NCI-H1048 (cell line): Measurements from ENCODE around the gene ZNF841.
"Not testable (repeated sequence)": the region's sequence is repeated elsewhere in the genome, so short reads cannot be mapped to it uniquely, and the experiment has no call there.

ENCODE experiments used
- DNase-seq: peaks from one replicate; lab custom pipeline; 2025; lab: John Stamatoyannopoulos, UW

ZNF841 gene

GRCh38 chr19:52066258-52066863 lies 29.2 kb downstream of the ZNF841 start:
- no peak for DNase-seq

DNA sequence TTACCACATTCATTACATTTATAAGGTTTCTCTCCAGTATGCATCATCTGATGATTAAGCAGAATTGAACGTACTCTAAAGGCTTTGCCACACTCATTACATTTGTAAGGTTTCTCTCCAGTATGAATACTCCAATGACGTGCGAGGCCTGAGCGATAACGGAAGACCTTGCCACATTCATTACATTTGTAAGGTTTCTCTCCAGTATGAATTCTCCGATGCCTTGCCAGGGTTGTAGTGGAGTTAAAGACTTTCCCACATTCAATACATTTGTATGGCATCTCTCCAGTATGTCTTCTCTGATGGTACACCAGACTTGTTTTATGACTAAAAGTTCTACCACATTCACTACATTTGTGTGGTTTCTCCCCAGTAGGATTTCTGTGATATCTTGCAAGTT lies 30.2 kb downstream of the ZNF841 start:
- DNase-seq: no peak

GRCh38 chr19:52056480-52056879 lies 39.1 kb downstream of the ZNF841 start:
- not testable (repeated sequence) for DNase-seq

- DNase-seq: not testable (repeated sequence)
Observed at GRCh38 chr19:52051736-52052135, 43.8 kb downstream of the ZNF841 start.

- no peak for DNase-seq
Observed at GRCh38 chr19:52048555-52049501, 46.7 kb downstream of the ZNF841 start, which contains the start of gene ZNF432. Gene ZNF432 (minus strand): TSS chr19:52048838. CDS start chr19:52046868, 1,970 bp downstream.

DNA sequence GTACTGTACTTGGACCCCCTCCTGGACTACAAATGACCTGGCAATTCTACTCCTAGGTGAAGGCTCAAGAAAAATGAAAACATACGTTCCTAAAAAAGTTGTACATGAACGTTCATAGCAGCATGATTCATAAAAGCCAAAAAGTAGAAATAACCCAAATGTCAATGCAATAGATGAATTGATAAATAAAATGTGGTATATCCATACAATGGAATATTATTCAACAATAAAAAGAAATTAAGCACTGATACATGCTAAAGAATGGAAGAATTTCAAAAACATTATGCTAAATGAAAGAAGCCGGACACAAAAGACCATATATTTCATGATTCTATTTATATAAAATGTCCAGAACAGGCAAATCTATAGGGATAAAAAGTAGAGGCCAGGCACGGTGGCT lies 56.4 kb downstream of the ZNF841 start:
- DNase-seq: no peak

- DNase-seq: no peak
Observed at GRCh38 chr19:52034051-52034728, 61.4 kb downstream of the ZNF841 start.

DNA sequence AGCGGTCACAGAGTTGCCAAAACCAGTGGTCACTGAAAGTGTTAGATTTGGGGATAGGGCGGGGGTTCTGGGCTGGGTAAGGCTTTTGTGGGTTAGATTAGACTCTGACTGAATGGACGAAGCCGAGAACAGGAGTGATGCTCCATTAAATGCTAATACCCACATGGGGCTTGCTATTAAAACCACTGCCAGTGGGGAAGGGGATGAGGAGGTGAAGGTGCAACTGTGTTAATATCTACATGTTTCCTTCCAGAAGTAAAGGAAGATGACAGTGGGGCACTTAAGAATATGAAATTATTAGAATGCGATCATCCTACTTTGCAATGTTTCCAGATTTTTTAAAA lies 66.8 kb downstream of the ZNF841 start:
- DNase-seq: no peak

GRCh38 chr19:52028027-52028779 lies 67.4 kb downstream of the ZNF841 start, which contains the start of gene ZNF614:
Gene ZNF614 (minus strand): TSS chr19:52028379. CDS start chr19:52025745, 2,634 bp downstream.
- DNase-seq: no peak

- DNase-seq: not testable (repeated sequence)
Observed at GRCh38 chr19:52026255-52026990, 69.1 kb downstream of the ZNF841 start.

DNA sequence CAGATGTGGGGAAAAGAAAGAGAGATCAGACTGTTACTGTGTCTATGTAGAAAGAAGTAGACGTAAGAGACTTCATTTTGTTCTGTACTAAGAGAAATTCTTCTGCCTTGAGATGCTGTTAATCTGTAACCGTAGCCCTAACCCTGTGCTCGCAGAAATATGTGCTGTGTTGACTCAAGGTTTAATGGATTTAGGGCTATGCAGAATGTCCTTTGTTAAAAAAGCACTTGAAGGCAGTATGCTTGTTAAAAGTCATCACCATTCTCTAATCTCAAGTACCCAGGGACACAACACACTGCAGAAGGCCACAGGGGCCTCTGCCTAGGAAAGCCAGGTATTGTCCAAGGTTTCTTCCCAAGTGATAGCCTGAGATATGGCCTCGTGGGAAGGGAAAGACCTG lies 71.1 kb downstream of the ZNF841 start:
- not testable (repeated sequence) for DNase-seq

- no peak for DNase-seq
Observed at GRCh38 chr19:52022193-52022592, 73.4 kb downstream of the ZNF841 start.

- DNase-seq: no peak
Observed at GRCh38 chr19:52020506-52020905, 75.1 kb downstream of the ZNF841 start.
